HUES6 (cell line): ENCODE results near the gene TSC22D1.

Experiments
- H3K27ac ChIP-seq: 2 replicates; pipeline ENCODE4 v1.7.0; 2013; ENCODE audit warnings: low read depth, mild to moderate bottlenecking, low read length, inconsistent platforms
- H3K27me3 ChIP-seq: 2 replicates; pipeline ENCODE4 v1.6.1; 2013; ENCODE audit warnings: low read length; ENCODE audit not compliant: control insufficient read depth, insufficient read depth
- H3K36me3 ChIP-seq: 2 replicates; pipeline ENCODE4 v1.6.1; 2013; ENCODE audit warnings: low read length; ENCODE audit not compliant: control insufficient read depth, insufficient read depth
- H3K4me1 ChIP-seq: 2 replicates; pipeline ENCODE4 v1.6.1; 2013; ENCODE audit warnings: low read length; ENCODE audit not compliant: control insufficient read depth, insufficient read depth
- H3K4me3 ChIP-seq: 2 replicates; pipeline ENCODE4 v1.5.1; 2013; ENCODE audit warnings: low read depth, low read length
- H3K9ac ChIP-seq: one replicate; pipeline ENCODE4 v1.6.1; 2013; ENCODE audit warnings: mild to moderate bottlenecking, low read length
- H3K9me3 ChIP-seq: 2 replicates; pipeline ENCODE4 v1.6.1; 2013; ENCODE audit warnings: low read depth, low read length; ENCODE audit not compliant: control insufficient read depth, insufficient read depth

TSC22D1 gene

DNA sequence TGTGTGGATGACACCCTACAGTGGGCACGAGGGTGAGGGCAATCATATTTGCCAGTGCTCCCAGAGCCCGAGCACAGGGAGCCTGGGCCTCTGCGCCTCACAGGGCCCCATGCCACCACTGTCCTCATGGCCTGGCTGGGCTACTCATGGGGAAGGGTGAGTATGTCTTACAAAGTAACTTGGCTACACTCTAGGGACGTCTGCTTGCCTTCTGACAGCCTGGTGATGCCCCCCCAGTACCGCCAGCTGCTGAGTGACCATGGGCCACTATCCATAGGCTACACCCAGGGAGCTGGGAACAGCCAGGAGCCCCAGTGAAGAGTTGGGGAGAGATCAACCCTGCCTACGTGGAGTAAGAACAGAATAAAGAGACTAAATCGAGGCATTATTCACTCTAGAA, 123.7 kb downstream of the TSC22D1 start:
- no peaks in the 10 kb centered on the region for H3K27me3 ChIP-seq
- no peaks in the 10 kb centered on the region for H3K36me3 ChIP-seq
- H3K9me3 ChIP-seq, result no peaks in the 10 kb centered on the region
- H3K27ac ChIP-seq, result no peak overlapping the region
- no peak overlapping the region for H3K9ac ChIP-seq
- no peaks in the 10 kb centered on the region for H3K4me1 ChIP-seq
- no peak overlapping the region for H3K4me3 ChIP-seq

DNA sequence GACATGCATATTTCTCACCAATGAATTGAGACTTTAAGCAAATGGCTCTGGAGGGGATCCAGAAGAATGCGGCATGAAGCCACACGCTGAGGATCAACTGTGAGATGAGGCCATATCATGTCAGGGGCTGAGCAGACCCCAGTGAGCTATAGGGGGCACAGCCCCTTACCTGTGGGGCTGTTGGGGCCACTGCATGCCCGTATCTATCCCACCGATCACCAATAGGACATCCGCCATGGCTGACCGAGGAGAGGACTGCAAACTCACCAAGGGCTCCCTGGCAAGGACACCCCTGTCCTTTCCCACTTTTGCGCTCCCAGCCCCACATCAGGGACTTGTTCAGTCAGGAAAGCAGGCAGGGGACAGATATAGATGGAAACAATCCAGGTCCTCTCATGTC, 124.5 kb downstream of the TSC22D1 start:
- no peaks in the 10 kb centered on the region for H3K9me3 ChIP-seq
- H3K36me3 ChIP-seq, result no peaks in the 10 kb centered on the region
- no peak overlapping the region for H3K4me3 ChIP-seq
- H3K9ac ChIP-seq, result no peak overlapping the region
- no peak overlapping the region for H3K27ac ChIP-seq
- no peaks in the 10 kb centered on the region for H3K4me1 ChIP-seq
- no peaks in the 10 kb centered on the region for H3K27me3 ChIP-seq

DNA sequence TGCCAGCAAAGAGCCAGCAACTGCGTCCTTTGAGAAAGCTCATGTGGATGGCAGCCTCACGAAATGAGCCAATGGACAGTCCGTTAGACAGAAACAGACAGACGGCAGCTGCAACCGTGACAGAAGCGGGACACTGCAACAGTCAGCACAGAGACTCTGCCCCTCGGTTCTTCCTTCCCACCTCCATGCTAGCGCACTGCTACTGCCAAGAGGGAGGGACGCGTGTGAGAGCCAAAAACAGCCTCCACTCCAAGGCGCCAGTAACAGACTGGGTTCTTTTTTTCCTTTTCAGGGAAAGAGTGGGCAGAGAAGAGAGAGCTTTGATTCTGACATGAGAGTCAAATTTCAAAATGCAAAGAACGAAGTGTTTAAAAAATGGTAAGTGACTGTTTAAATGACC, 125.0 kb downstream of the TSC22D1 start:
- no peak overlapping the region for H3K9ac ChIP-seq
- no peaks in the 10 kb centered on the region for H3K36me3 ChIP-seq
- H3K4me1 ChIP-seq, result no peaks in the 10 kb centered on the region
- no peaks in the 10 kb centered on the region for H3K27me3 ChIP-seq
- no peak overlapping the region for H3K4me3 ChIP-seq
- H3K9me3 ChIP-seq, result no peaks in the 10 kb centered on the region
- H3K27ac ChIP-seq, result no peak overlapping the region

DNA sequence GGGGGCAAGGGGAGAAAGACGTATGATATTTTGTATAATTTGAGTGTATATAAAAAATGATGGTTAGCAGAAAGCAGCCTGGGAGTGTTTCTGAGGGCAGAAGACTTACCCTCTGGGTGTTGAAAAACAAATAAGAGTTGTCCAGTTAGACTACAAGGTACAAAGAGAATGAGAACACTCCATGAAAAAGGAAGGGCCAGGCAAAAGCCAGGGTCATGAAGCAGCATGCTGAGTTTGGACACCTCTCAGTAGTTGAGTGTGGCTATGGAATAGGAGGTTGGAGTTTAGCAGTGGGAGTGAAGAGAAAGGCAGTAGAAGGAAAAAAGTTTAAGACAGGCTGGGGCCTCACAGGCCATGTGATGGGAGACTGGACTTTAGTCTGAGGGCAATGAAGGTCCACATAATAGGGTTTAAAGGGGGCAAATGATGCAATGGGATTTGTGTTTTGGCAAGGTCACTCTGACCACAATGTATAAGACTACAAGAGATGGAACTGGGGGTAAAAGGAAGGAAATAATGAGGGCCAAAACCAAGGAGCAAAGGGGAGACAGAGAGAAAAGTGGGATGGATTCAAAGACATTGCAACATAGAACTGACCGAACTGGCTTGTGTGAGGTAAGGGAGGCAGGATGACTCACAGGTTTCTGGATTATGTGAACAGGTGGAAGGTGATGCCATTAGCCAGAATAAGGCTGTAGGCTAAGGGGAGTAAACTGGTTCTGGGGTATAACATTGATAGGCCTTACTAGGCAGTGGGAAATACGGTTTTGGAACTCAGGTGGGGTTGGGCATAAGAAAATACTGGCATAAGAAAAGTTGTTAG, 125.9 kb downstream of the TSC22D1 start:
- Histone ChIP-seq H3K9ac (no peak overlapping the region), H3K36me3 (no peaks in the 10 kb centered on the region), H3K27me3 (no peaks in the 10 kb centered on the region), H3K4me1 (no peaks in the 10 kb centered on the region), H3K4me3 (no peak overlapping the region), H3K9me3 (no peaks in the 10 kb centered on the region), H3K27ac (no peak overlapping the region)

DNA sequence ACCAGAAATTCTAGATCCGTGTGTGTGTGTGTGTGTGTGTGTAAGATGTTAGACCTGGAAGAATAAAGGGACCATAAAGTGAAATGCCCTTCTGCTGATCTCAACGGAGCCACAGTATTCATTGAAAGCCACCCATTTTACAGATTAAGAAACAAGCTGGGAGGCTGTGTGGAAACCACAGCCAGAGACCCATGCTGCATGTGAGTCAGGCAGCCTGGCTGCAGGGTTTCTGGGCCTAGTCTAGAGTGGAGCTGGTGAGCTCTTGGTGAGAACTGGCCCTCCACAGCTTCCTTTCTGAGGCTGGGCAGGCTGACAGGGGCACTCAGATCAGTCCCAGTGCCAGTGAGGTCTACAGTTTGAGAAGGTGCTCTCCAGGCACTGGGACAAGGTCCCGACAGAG, 127.3 kb downstream of the TSC22D1 start:
- Histone ChIP-seq H3K27ac (no peak overlapping the region), H3K9me3 (no peaks in the 10 kb centered on the region), H3K27me3 (no peaks in the 10 kb centered on the region), H3K9ac (no peak overlapping the region), H3K4me1 (no peaks in the 10 kb centered on the region), H3K36me3 (no peaks in the 10 kb centered on the region), H3K4me3 (no peak overlapping the region)

DNA sequence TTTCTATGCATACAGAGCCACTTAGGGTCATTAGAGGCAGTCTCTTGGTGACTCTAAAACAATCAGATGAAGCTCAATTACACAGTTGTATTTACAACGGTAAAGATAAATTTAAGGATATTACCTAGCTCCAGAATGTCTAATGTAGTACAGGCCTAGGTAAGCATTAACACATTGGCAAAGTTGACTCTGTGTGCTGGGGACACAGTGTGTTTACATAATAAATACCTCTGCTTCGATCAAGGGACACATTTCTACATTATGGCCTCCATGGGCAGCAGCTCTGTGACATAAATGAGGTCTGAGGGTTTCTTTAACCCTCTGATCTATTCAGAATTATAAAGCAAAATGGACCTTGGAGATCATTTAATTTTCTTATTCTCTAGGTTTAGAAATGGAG, 127.8 kb downstream of the TSC22D1 start:
- H3K9me3 ChIP-seq, result no peaks in the 10 kb centered on the region
- no peak overlapping the region for H3K4me3 ChIP-seq
- no peaks in the 10 kb centered on the region for H3K36me3 ChIP-seq
- H3K27ac ChIP-seq, result no peak overlapping the region
- H3K27me3 ChIP-seq, result no peaks in the 10 kb centered on the region
- no peaks in the 10 kb centered on the region for H3K4me1 ChIP-seq
- H3K9ac ChIP-seq, result no peak overlapping the region

DNA sequence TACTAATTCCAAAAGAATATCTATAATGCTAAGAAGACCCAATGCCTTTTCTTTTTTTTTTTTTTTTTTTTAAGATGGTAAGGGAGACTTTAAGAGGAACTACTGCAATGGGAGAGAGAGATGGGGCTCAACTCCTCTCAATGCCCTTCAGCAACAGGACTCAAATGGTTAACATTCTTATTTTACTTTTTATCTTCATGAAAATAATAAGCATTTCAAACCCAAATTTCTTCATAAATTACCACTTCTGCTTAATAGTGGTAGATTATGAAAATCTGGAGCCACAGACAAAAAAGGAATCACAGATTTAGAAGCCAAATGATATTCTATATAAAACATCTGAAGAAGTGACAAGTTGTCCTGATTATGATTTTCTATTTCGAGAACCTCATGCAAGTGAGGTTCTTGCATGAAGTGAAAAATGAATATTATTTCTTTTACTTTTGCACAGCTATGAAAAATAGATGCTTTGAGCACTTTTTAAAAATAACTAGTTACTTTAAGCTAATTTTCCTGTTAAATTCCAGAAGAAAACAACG, 128.3 kb downstream of the TSC22D1 start:
- Histone ChIP-seq H3K4me3 (no peak overlapping the region), H3K27me3 (no peaks in the 10 kb centered on the region), H3K9me3 (no peaks in the 10 kb centered on the region), H3K36me3 (no peaks in the 10 kb centered on the region), H3K9ac (no peak overlapping the region), H3K4me1 (no peaks in the 10 kb centered on the region), H3K27ac (no peak overlapping the region)

DNA sequence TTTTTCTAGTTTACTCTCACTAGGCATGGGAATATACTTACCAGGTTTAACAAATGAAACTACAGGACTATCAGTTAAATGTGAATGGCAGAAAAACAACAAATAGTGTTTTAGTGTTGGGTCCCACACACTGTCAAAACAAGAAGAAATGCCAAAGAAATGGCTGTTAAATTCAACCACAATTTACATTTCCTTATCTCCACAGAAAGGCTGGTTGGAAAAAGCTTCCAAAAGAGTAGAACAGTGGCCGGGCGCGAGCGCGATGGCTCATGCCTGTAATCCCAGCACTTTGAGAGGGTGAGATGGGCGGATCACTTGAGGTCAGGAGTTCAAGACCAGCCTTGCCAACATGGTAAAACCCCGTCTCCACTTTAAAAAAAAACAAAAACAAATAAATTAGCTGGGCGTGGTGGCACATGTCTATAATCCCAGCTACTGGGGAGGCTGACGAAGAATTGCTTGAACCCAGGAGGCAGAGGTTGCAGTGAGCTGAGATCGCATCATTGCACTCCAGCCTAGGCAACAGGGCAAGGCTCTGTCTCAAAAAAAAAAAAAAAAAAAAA, 136.0 kb downstream of the TSC22D1 start:
- H3K9ac ChIP-seq, result no peak overlapping the region
- peaks cover 14% of the 10 kb centered on the region for H3K4me1 ChIP-seq
- no peak overlapping the region for H3K4me3 ChIP-seq
- H3K27me3 ChIP-seq, result no peaks in the 10 kb centered on the region
- H3K27ac ChIP-seq, result no peak overlapping the region
- H3K9me3 ChIP-seq, result no peaks in the 10 kb centered on the region
- no peaks in the 10 kb centered on the region for H3K36me3 ChIP-seq

DNA sequence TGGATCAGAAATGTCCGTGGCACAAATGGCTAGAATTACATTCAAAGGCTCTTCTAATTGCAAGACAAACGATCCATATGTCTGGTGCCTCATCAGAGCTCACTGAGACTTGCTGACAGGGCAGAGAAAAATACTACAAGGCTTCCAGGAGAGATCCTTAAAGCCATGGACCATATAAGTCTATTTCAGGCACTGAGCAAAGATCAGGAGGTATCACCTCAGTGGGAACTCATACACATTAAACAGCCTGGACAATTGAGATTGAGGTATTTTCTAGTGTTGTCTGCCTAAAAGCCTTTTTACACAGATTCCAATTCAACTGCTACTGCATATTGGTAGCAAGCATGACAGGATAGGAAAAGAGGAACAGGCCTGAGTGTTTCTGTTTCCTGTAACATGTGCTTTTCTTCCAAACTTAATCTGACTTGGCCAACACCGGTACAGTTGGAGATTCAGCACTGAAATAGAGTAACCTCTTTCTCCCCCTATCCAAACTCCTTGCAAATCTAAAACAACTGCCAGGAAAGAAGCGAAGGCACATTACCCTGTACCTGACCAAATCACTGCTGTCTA, 136.6 kb downstream of the TSC22D1 start:
- H3K27me3 ChIP-seq, result no peaks in the 10 kb centered on the region
- H3K27ac ChIP-seq, result no peak overlapping the region
- H3K36me3 ChIP-seq, result peaks cover 2% of the 10 kb centered on the region
- no peak overlapping the region for H3K9ac ChIP-seq
- no peaks in the 10 kb centered on the region for H3K9me3 ChIP-seq
- H3K4me3 ChIP-seq, result no peak overlapping the region
- H3K4me1 ChIP-seq, result peaks cover 17% of the 10 kb centered on the region

DNA sequence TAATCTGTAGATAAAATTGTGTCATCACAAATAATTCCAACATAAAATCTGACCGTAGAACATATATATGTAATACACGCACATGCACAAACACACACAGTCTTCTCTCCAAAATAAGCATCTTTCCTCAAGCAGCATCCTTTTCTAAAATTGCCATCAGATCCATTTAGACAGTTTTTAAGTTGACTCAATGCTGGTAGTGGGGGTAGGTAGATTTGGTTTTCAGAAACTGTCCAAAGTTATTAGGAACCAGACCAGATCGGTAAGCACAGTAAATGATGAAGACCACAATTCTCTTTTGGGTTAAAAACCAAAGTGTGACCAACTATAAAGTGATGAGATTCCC, 137.9 kb downstream of the TSC22D1 start:
- Histone ChIP-seq H3K9me3 (no peaks in the 10 kb centered on the region), H3K4me3 (no peak overlapping the region), H3K9ac (no peak overlapping the region), H3K4me1 (peaks cover 22% of the 10 kb centered on the region), H3K27ac (no peak overlapping the region), H3K27me3 (no peaks in the 10 kb centered on the region), H3K36me3 (peaks cover 15% of the 10 kb centered on the region)
